ENCODE results near the gene NEU2.

The NEU2 gene

DNA sequence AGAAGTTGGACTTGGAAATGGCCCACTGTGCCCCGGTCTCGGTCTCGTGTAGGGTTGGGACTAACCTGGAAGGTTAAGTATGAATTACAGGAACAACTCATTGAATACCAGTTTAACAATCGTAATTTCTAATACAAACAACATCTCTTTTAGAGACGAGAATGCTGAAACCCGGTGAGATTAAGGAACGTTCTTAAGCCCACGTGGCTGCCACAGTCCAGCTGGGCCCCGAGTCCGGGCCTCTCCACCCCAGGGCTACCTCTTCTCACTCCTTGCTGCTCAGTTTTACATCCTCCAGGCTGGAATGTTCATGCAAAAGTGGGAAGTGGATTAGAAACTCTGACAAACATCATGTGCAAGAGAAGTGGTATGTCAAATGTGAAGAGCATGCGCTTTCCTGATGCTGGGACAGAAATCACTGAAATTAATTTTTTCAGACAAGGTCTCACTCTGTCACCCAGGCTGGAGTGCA lies 48.8 kb upstream of the NEU2 start:
- H3K36me3 ChIP-seq (ENCODE audit: control insufficient read depth in 2 of 2, insufficient read depth in 1 of 2, low read length in 2 of 2): no peaks in the 10 kb centered on the region
- H3K4me1 ChIP-seq (ENCODE audit: control insufficient read depth, insufficient read depth, low read length): 0 out of 2 replicates have a peak, but pooled peaks cover 2% of the 10 kb centered on the region
- POLR2A ChIA-PET: no interaction called here
- no peak overlapping the region for H3K4me3 ChIP-seq (ENCODE audit: low read depth, low read length)
- TF ChIP-seq ZNF76 (tag by site-specific recombination; IDR thresholded peaks at IDR 0.05; ENCODE audit: borderline replicate concordance, low read depth) (no peak), ZNF37A (tag by site-specific recombination; IDR thresholded peaks at IDR 0.05) (no peak), ZFP41 (tag by site-specific recombination; IDR thresholded peaks at IDR 0.05; ENCODE audit: borderline replicate concordance) (no peak), ZNF660 (tag by site-specific recombination; IDR thresholded peaks at IDR 0.05) (no peak), YY2 (tag by site-specific recombination; IDR thresholded peaks at IDR 0.05) (no peak), ZNF416 (tag by site-specific recombination; IDR thresholded peaks at IDR 0.05) (no peak), ZNF621 (tag by site-specific recombination; IDR thresholded peaks at IDR 0.05) (no peak), ZNF121 (tag by site-specific recombination; IDR thresholded peaks at IDR 0.05) (no peak), REPIN1 (tag by site-specific recombination; IDR thresholded peaks at IDR 0.05; ENCODE audit: low read depth) (no peak), ZNF544 (tag by site-specific recombination; IDR thresholded peaks at IDR 0.05) (no peak)
- no peak overlapping the region for H3K27ac ChIP-seq (ENCODE audit: extremely low read depth, low read depth, low read length)
- H3K9me3 ChIP-seq (ENCODE audit: control insufficient read depth, insufficient read depth, low read depth, low read length): no peaks in the 10 kb centered on the region
- CTCF ChIA-PET: no interaction called here

DNA sequence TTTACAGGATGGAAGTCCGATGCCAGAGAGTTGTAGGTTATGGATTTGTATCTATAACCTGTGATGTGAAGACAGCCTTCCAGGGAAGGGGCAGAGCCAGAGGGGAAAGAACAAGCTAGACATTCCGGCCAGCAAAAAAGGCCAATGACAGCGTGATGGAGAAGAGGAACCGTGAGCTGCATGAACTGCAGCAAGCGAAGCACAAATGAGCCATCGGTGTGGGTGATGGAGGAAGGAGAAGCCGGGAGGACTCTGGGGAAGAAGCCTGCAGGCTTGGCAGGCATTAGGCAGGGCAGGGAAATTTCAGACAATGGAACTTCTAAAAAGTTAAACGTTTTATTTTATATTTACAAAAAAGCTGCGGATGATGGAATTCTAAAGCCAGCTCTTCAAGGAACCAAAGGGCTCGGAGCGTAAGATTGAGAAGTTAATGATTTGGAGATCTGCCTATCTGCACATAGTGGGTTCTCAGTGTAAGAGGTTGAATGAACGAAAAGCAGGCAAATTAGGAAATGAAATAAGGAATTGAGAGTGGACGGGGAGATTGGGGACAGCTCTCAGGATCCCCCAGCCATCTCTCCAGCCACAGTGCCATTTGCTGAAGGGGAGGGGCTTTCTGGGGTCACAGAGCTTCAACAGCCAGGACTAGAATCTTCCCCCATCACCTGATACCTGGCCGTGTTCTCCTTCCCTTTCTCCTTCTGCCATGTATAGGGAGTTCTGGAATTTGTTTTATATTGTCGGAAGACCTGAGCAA lies 47.8 kb upstream of the NEU2 start:
- Histone ChIP-seq H3K36me3 (ENCODE audit: control insufficient read depth in 2 of 2, insufficient read depth in 1 of 2, low read length in 2 of 2) (no peaks in the 10 kb centered on the region), H3K9me3 (ENCODE audit: control insufficient read depth, insufficient read depth, low read depth, low read length) (no peaks in the 10 kb centered on the region), H3K4me1 (ENCODE audit: control insufficient read depth, insufficient read depth, low read length) (0 out of 2 replicates have a peak, but pooled peaks cover 2% of the 10 kb centered on the region), H3K27ac (ENCODE audit: extremely low read depth, low read depth, low read length) (no peak overlapping the region), H3K4me3 (ENCODE audit: low read depth, low read length) (no peak overlapping the region)
- ChIA-PET POLR2A (no interaction called here), CTCF (no interaction called here)
- TF ChIP-seq ZNF223 (tag by site-specific recombination; IDR thresholded peaks at IDR 0.05) (no peak), ZNF670 (tag by site-specific recombination; IDR thresholded peaks at IDR 0.05; ENCODE audit: low read depth) (no peak), ZFHX2 (tag by site-specific recombination; conservative IDR thresholded peaks at IDR 0.05) (no peak), ZNF510 (tag by site-specific recombination; IDR thresholded peaks at IDR 0.05; ENCODE audit: insufficient replicate concordance) (no peak), ZNF202 (tag by site-specific recombination; IDR thresholded peaks at IDR 0.05; ENCODE audit: borderline replicate concordance) (no peak), ZNF626 (tag by site-specific recombination; IDR thresholded peaks at IDR 0.05) (no peak), SP7 (tag by site-specific recombination; IDR thresholded peaks at IDR 0.05) (no peak), SETDB1 (IDR thresholded peaks at IDR 0.05; ENCODE audit: insufficient read length, low read length) (no peak)
- TF ChIP-seq, protein P1, sequence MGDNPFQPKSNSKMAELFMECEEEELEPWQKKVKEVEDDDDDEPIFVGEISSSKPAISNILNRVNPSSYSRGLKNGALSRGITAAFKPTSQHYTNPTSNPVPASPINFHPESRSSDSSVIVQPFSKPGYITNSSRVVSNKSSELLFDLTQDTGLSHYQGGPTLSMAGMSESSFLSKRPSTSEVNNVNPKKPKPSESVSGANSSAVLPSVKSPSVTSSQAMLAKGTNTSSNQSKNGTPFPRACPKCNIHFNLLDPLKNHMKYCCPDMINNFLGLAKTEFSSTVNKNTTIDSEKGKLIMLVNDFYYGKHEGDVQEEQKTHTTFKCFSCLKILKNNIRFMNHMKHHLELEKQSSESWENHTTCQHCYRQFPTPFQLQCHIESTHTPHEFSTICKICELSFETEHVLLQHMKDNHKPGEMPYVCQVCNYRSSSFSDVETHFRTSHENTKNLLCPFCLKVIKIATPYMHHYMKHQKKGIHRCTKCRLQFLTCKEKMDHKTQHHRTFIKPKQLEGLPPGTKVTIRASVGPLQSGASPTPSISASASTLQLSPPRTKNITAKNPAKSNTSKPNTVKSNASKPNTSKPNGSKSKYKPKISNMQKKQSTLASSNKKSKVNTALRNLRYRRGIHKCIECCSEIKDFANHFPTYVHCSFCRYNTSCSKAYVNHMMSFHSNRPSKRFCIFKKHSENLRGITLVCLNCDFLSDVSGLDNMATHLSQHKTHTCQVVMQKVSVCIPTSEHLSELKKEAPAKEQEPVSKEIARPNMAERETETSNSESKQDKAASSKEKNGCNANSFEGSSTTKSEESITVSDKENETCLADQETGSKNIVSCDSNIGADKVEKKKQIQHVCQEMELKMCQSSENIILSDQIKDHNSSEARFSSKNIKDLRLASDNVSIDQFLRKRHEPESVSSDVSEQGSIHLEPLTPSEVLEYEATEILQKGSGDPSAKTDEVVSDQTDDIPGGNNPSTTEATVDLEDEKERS (tag by site-specific recombination; IDR thresholded peaks at IDR 0.05): no peak
- TF ChIP-seq, protein P2, sequence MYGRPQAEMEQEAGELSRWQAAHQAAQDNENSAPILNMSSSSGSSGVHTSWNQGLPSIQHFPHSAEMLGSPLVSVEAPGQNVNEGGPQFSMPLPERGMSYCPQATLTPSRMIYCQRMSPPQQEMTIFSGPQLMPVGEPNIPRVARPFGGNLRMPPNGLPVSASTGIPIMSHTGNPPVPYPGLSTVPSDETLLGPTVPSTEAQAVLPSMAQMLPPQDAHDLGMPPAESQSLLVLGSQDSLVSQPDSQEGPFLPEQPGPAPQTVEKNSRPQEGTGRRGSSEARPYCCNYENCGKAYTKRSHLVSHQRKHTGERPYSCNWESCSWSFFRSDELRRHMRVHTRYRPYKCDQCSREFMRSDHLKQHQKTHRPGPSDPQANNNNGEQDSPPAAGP (tag by site-specific recombination; IDR thresholded peaks at IDR 0.05): no peak
- TF ChIP-seq, protein P3, sequence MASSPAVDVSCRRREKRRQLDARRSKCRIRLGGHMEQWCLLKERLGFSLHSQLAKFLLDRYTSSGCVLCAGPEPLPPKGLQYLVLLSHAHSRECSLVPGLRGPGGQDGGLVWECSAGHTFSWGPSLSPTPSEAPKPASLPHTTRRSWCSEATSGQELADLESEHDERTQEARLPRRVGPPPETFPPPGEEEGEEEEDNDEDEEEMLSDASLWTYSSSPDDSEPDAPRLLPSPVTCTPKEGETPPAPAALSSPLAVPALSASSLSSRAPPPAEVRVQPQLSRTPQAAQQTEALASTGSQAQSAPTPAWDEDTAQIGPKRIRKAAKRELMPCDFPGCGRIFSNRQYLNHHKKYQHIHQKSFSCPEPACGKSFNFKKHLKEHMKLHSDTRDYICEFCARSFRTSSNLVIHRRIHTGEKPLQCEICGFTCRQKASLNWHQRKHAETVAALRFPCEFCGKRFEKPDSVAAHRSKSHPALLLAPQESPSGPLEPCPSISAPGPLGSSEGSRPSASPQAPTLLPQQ (tag by site-specific recombination; IDR thresholded peaks at IDR 0.05): no peak
